HFF-Myc (cell line): ENCODE data around the gene TANK.

ENCODE experiments used
- DNase-seq: peaks from one replicate; pipeline ENCODE4 v3.0.0-alpha.2; 2011; ENCODE audit warnings: low read depth; ENCODE audit errors: extremely low read depth
- H3K4me3 ChIP-seq: replicated peaks from 2 replicates; pipeline ENCODE4 v1.5.1; 2011; ENCODE audit warnings: low read depth, mild to moderate bottlenecking, control low read depth, low read length
- CTCF ChIP-seq: IDR thresholded peaks from 2 replicates; pipeline ENCODE4 v1.5.1; 2012; ENCODE audit warnings: mild to moderate bottlenecking, low read depth, low read length, control low read depth; ENCODE audit errors: missing control alignments

Gene TANK

GRCh38 chr2:161165811-161166210 is 5.6 kb downstream of the TANK start:
- DNase-seq: no peak
- H3K4me3 ChIP-seq: no peak overlapping the region
- TF ChIP-seq CTCF: no peak

GRCh38 chr2:161166538-161167409 is 6.5 kb downstream of the TANK start:
- TF ChIP-seq CTCF: no peak
- no peak overlapping the region for H3K4me3 ChIP-seq
- no peak for DNase-seq

GRCh38 chr2:161169335-161169734 is 9.1 kb downstream of the TANK start:
- H3K4me3 ChIP-seq: no peak overlapping the region
- no peak for DNase-seq
- TF ChIP-seq CTCF: no peak

- no peak for DNase-seq
- TF ChIP-seq CTCF: no peak
Measured at GRCh38 chr2:161170377-161170776, 10.1 kb downstream of the TANK start.

GRCh38 chr2:161170958-161171932 is 11.0 kb downstream of the TANK start:
- no peak for TF ChIP-seq CTCF
- no peak overlapping the region for H3K4me3 ChIP-seq
- no peak for DNase-seq

More at GRCh38 chr2:161170377-161170776, 10.1 kb downstream of the TANK start:
- H3K4me3 ChIP-seq: no peak overlapping the region

GRCh38 chr2:161172901-161173540 is 12.8 kb downstream of the TANK start:
- no peak for TF ChIP-seq CTCF
- DNase-seq: no peak

More at GRCh38 chr2:161172901-161173540, 12.8 kb downstream of the TANK start:
- no peak overlapping the region for H3K4me3 ChIP-seq
